GM10248 (cell line): ENCODE data around the gene CD33.

Experiments
- CTCF ChIA-PET: fragments of 300-600 bp; sonication (Branson Sonifier 250); formaldehyde crosslinking; extraction: SDS; loops from one replicate; lab custom pipeline; 2021; ENCODE audit warnings: antibody characterized with exemption; lab: Yijun Ruan, JAX
- POLR2A ChIA-PET: fragments of 350-650 bp; sonication (Branson Sonifier 250); formaldehyde crosslinking; extraction: SDS; loops from one replicate; lab custom pipeline; 2020; ENCODE audit warnings: antibody characterized with exemption; lab: Yijun Ruan, JAX
- DNase-seq: peaks from one replicate; pipeline ENCODE4 v3.0.0; 2012; ENCODE audit errors: extremely low spot score
- TF ChIP-seq, protein P1 (sequence below): IDR thresholded peaks from 2 replicates; pipeline ENCODE4 v1.5.1; 2012; ENCODE audit warnings: mild to moderate bottlenecking, low read depth; ENCODE audit errors: extremely low read depth, missing control alignments, control extremely low read depth

Gene CD33

DNA sequence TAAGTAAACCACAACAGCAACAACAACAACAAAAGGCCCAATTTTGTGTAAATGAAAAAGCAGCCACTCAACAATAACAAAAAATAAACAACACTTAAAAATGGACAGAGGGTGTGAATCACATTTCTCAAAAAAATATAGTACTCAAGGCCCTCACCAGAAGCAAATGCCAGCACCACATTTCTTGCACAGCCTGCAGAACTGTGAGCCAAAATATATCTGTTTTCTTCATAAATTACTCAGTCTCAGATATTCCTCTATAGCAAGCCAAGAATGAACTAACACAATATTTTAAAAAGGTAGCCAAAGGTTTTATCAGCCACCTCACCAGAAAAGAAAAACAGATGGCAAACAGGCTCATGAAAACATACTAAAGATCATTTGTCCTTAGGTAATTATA lies 3.9 kb upstream of the CD33 start:
- no peak for DNase-seq
- ChIA-PET CTCF (no interaction called here), POLR2A (no interaction called here)
- TF ChIP-seq, protein P1, sequence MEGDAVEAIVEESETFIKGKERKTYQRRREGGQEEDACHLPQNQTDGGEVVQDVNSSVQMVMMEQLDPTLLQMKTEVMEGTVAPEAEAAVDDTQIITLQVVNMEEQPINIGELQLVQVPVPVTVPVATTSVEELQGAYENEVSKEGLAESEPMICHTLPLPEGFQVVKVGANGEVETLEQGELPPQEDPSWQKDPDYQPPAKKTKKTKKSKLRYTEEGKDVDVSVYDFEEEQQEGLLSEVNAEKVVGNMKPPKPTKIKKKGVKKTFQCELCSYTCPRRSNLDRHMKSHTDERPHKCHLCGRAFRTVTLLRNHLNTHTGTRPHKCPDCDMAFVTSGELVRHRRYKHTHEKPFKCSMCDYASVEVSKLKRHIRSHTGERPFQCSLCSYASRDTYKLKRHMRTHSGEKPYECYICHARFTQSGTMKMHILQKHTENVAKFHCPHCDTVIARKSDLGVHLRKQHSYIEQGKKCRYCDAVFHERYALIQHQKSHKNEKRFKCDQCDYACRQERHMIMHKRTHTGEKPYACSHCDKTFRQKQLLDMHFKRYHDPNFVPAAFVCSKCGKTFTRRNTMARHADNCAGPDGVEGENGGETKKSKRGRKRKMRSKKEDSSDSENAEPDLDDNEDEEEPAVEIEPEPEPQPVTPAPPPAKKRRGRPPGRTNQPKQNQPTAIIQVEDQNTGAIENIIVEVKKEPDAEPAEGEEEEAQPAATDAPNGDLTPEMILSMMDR: no peak

DNA sequence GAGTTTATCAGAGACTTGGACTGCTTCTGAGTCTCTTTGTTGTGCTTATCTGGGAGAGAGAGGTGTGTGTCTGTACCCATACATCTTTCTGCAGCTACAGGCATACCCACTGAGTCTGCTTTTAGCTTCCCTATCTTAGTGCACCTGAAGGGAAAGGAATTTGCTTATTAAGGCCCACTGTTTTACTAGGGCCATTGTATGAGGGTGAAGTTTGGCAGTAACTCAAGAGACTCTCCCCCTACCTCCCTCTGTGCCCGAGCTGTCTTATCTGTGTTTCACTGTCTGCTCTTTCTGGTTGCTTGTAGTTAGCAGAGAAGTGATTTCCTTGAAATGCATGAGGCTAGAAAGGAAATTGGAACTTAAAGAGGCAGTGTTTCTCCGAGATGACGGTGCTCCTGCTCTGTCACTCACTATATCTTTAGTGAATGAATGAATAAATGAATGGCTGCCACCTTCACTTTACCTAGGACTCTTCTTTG lies 678 bp upstream of the CD33 start:
- no peak for DNase-seq

DNA sequence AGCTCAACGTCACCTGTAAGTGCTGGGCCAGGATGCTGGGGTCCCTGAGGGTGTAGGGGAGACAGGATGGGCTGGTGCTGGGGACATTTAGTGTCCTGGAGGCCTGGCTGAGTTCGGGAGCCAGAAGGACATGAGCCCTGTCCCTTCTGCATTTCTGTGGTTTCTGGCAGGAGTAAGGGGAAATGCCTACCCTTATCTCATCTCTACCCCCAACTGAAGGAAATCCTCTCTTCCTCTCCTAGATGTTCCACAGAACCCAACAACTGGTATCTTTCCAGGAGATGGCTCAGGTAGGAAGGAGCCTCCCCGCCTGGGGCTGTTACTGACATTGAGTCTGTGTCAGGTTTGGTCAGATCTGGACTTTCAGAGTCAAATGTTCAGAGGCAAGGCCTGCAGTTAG lies 1.2 kb downstream of the CD33 start:
- CTCF ChIA-PET: interaction anchor here (1.2 kb wide), 1 partner anchor 38 kb away, joined by 3 read pairs; no protein-coding TSS in a partner anchor
- no peak for DNase-seq
- POLR2A ChIA-PET: no interaction called here
- TF ChIP-seq, protein P1: no peak

More for the DNA sequence above, 678 bp upstream of the CD33 start:
- ChIA-PET CTCF (no interaction called here), POLR2A (no interaction called here)
- TF ChIP-seq, protein P1: no peak

DNA sequence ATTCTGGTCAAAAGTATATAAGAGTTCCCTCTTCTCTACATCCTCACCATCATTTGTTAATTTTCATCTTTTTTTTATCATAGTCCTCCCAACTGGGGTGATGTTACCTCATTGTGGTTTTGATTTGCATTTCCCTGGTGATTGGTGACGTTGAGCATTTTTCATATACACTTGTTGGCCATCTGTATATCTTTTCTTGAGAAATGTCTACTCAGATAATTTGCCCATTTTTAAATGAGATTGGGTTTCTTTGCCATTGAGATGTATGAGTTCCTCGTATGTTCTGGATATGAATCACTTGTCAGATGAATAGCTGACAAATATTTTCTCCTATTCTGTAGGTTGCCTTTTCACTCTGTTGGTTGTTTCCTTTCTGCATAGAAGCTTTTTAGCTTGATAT lies 2.4 kb downstream of the CD33 start:
- CTCF ChIA-PET: interaction anchor here (1.2 kb wide), 1 partner anchor 40 kb away, joined by 3 read pairs; no protein-coding TSS in a partner anchor
- DNase-seq: no peak
- POLR2A ChIA-PET: no interaction called here
- TF ChIP-seq, protein P1: no peak

DNA sequence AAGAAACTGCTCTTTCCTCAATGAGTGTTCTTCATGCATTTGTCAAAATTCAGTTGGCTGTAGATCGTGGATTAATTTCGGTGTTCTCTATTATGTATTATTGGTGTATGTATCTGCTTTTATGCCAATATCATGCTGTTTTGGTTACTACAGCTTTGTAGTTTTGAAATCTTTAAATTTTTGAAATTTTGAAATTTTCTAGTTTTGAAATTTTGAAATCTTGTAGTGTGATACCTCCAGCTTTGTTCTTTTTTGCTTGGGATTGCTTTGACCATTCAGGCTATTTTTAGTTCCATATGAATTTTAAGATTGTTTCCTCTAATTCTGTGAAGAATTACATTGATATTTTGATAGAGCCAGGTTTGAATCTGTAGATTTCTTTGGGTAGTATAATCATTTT lies 3.1 kb downstream of the CD33 start:
- TF ChIP-seq, protein P1: no peak
- POLR2A ChIA-PET: no interaction called here
- no peak for DNase-seq
- CTCF ChIA-PET: no interaction called here

DNA sequence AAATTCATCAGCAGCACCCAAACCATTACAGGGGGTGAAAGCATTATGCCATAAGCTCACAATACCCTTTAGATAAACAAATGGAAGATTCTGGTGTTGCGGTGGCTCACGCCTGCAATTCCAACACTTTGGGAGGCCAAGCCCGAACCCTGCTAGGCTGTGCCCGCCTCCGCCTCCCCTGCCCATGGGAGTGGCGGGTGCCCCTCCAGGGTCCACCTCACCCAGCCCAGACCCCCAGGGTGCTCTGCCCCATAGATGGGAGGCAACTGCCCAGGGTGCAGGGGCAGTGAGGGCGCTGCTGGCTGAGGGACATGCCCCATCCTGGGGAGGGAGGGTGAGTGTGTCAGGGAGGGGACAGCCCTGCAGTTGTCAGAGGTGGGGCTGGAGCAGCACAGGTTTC lies 16.0 kb downstream of the CD33 start:
- ChIA-PET CTCF (no interaction called here), POLR2A (no interaction called here)
- TF ChIP-seq, protein P1: no peak
- DNase-seq: no peak
